HG03439 (cell line): ENCODE data around the gene ZNF652.
"Not testable (repeated sequence)": the region's sequence is repeated elsewhere in the genome, so short reads cannot be mapped to it uniquely, and the experiment has no call there.

Experiments used
- ATAC-seq: cut with Tn5 transposase; IDR thresholded peaks from one replicate; pipeline ENCODE4 v1.9.1; 2021; ENCODE audit warnings: mild to moderate bottlenecking, moderate library complexity; ENCODE audit not compliant: unreplicated experiment

The ZNF652 gene

DNA sequence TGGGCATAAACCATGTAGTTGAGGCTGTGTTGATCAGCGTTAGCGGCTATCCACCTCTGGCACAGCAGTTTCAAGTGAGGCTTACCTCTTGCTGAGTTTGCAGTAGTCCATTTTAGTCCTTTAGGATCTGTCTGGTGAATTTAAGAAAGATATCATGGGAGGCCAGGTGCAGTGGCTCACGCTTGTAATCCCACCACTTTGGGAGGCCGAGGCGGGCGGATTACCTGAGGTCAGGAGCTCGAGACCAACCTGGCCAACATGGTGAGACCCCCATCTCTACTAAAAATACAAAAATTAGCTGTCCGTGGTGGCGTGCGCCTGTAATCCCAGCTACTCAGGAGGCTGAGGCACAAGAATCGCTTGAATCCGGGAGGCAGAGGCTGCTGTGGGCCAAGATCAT, 86.1 kb downstream of the ZNF652 start:
- ATAC-seq = not testable (repeated sequence)

- ATAC-seq = no peak
Observed at GRCh38 chr17:49269356-49269755, 92.7 kb downstream of the ZNF652 start.

DNA sequence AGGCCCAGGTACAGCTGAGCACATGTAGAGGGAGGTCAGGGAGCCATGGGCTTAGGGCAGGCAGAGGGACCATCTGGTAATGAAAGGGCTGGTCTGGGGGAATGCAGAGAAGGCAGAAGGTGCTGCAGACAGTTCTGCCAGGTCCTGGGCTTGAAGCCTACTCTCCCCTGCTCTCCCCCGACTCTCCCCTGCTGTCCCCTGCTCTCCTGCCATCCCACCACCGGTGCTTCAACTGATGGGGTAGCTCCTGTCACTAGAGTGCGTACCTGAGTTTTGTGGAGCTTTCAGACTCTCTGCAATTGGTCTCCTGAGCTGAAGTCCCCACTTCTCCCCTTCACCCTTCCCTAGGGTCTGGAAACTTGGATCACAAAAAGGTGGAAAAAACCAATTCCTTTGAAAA, 94.1 kb downstream of the ZNF652 start:
- no peak for ATAC-seq

- ATAC-seq = no peak
Observed at GRCh38 chr17:49266233-49266632, 95.8 kb downstream of the ZNF652 start.

- not testable (repeated sequence) for ATAC-seq
Observed at GRCh38 chr17:49261540-49261939, 100.5 kb downstream of the ZNF652 start.

DNA sequence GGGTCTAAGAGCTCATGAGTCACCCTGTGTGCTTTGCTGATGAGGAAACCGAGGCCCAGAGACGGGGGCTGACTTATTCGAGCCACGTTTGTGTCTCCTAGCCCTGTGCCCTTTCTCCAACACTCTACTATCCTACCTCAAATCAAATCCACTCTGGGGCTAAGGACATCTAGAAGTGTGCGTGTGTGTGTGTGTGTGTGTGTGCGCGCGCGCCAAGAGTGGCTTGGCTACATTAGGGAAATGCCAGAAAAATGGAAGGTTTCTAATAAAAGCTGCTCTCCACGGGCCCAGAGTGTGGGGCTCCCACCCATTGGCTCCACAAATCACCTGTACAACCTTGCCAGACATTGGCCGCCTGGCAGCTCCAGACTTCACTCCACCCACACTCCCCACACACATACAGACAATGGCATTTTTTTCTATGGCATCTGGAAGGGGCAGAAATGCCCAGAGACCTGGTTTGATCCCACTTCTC, 101.2 kb downstream of the ZNF652 start:
- no peak for ATAC-seq

- ATAC-seq = no peak
Observed at GRCh38 chr17:49260011-49260816, 101.8 kb downstream of the ZNF652 start.

DNA sequence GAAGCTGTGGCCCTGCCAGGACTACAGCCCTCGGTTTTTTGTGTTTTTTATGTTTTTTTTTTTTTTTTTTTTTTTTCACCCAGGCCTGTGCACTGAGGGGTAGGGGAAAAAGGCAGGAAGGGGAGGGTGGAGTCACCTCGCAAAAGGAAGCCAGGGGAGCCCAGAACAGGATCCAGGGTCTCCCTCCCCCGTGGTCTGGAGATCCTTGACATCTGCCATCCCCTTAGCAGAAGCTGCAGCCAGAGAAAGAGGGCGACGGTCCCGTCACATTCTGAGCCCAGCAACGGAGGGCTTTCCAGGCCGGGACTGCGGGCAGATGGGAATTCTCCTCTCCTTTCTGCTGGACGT, 102.4 kb downstream of the ZNF652 start:
- ATAC-seq = no peak

DNA sequence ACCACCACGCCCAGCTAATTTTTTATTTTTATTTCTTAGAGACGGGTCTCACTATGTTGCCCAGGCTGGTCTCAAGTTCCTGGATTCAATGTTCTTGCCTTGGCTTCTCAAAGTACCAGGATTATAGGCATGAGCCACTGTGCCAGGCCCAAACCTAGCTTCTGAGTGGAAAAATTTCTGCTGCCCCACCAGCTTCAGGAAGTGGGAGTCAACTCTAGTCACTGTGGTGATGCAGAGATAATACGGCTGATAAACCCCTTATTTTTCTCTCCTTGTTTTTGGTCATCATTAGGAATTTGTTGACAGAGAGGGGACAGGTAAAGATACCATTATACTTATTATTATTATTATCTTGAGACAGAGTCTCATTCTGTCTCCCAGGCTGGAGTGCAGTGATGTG, 103.7 kb downstream of the ZNF652 start:
- ATAC-seq = no peak

DNA sequence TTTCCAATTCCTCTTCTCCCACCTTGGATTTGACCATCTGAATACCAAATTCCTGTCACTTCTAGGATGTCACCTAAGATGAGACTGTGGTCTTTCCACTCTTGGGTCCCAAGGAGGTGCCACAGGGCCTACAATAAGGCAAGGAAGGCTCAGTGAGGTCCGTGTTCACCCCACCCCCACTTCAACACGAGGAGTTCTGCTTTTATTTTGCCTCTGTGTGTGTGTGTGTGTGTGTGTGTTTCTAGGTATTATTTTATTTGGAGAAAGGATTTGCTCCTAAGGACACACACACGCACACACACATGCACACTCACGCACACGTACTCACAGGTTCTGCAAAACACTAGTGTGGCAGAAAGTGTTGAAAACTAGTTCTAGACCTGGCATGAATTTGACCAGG, 106.9 kb downstream of the ZNF652 start:
- no peak for ATAC-seq

DNA sequence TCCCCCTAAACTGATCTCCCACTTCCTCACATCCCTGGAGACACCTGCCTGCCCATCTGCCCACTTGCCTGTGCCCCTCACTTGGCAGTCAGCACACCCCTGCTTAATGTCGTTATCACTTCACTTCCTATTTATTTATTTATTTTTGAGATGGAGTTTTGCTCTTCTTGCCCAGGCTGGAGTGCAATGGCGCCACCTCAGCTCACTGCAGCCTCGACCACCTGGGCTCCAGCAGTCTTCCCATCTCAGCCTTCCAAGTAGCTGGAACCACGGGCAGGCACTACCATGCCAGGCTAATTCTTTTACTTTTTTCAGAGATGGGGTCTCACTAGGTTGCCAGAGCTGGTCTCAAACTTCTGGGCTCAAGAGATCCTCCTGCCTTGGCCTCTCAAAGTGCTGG, 108.0 kb downstream of the ZNF652 start:
- no peak for ATAC-seq

GRCh38 chr17:49252148-49252695, 109.8 kb downstream of the ZNF652 start:
- ATAC-seq = no peak

DNA sequence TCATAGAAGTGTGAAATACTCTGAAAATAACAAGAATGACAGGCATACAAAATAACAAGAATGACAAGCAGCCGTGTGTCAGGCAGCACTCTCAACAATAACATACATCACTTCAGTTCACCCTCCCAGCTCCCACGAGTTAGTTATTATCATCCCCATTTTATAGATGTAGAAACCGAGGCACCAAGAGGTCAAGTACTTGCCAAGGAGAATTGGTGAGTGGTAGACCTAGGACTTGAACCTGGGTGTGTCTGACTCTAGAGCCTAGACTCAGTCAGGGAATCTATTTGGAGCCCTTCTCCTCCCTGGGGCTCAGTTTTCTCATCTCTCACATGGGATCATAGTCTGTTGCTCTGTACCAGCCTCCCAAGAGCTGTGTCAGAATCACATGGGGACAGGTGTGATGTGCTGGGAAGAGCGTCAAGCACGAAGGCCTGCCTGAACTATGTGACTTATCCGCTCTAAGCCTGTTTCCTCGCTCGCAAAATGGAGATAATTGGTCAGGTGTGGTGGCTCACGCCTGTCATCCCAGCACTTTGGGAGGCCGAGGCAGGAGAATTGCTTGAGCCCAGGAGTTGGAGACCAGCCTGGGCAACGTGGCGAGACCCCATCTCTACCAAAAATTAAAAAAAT, 112.0 kb downstream of the ZNF652 start:
- no peak for ATAC-seq

DNA sequence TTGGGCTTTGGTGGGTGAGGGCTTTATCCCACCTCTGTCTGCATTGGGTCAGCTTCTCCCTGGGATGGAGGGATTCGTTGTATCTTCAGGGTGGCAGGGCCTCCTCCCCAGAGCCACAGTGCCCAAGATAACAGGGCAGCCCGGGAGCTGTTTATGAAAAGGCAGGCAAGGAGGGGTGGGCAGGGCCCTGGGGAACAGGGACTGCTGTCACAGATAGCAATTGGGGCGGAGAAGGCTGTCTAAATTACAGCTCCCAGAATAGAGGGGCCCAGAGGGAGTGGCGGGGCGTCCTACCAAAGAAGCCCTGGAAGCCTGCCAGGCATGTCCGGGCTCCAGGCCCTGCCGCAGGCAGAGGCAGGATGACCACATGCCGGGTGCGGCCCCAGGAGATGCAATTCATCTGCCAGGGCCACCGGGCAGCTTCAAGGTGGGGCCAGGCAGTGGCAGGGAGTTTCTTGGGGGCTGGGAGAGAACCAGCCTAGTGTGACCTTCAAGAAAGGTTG, 112.7 kb downstream of the ZNF652 start:
- ATAC-seq = no peak

GRCh38 chr17:49247944-49248343, 114.1 kb downstream of the ZNF652 start:
- no peak for ATAC-seq

GRCh38 chr17:49244839-49245238, 117.2 kb downstream of the ZNF652 start:
- no peak for ATAC-seq
